ENCODE measurements around the gene M1AP. TPM values are rescaled to one million over a fixed set of nuclear protein-coding genes. Genes with fewer than 3 reads are reported as not detected.

M1AP gene
- total RNA-seq, 2 experiments from 2014 or later = not detected

DNA sequence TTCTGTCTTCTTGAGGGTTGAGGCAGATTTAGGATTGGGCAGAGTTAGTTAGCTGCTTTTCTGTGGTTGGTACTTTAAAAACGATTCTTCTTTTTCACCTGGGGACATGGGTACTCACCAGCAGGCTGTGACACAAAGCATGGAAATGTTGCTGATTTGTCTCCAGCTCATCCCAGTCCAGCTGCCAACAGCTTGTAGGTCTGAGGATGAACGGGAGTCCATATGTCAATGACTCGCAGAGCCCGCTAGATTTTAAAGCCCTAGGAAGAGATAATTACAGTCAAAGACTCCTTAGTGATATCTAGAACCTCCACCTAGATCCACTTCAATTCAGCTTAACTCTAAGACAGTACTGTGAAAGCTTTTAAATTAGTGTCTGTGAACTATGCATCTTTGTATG is 72.8 kb downstream of the M1AP start:
- POLR2A ChIA-PET = interaction anchor here (0.8 kb wide), 1 partner anchor 77 kb away, joined by 4 read pairs; no protein-coding TSS in a partner anchor
- H3K4me3 Mint-ChIP-seq = no peak overlapping the region

DNA sequence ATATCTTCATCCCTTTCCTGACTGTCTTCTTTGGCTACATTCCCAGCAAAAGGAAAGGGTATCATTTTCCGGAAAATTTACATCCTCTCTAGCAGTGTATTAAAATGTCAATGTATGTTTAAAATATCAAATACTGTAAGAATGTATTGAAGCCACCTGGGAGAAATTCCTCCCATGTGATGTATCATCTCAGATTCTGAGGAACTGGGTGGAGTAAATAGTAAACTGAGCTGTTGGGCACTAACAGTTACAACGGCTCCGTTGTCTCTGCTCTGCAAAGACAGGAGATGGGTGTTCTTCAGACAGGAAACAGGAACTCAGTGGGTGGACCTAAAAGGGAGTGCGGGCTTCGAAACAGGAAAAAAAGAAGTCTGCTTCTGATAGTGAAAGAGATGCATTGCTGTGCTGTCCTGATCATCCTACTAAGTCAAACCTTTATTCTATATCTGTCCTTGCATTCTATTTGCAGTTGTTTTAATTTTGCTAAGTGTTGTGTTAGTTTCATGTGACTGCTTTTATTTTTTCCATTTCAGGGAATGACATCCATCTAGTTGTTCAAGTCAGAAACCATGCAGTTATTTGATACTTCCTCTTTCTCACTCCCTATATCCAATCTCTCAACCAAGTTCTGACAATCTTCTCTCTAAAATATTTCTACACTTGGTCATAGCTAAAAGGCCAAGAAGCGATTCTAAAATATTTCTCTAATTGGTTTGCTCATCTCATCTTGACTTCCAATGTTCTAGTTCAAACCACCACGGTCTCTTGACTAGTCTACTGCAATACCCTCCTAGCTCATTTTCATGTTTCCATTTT is 74.2 kb downstream of the M1AP start:
- H3K9me3 Mint-ChIP-seq (ENCODE audit: insufficient read depth) = no peaks in the 10 kb centered on the region
- CTCF ChIA-PET = interaction anchor here (1.1 to 16.0 kb wide), 5 partner anchors 12 to 91 kb away, joined by 3 to 231 read pairs (median 6); partner anchors contain the start of genes CCDC142 and TTC31
- peak overlapping the region; percentile 80 for H3K27ac Mint-ChIP-seq
- ATAC-seq = peak; percentile 89
- peak overlapping the region; percentile 50 for H3K4me3 Mint-ChIP-seq
- H3K36me3 Mint-ChIP-seq (ENCODE audit: low read depth) = peaks cover 5% of the 10 kb centered on the region
- POLR2A ChIA-PET = interaction anchor here (0.6 to 1.4 kb wide), 4 partner anchors 16 to 754 kb away, joined by 3 to 4 read pairs (median 4); partner anchors contain the start of gene LOXL3
- no peaks in the 10 kb centered on the region for H3K27me3 Mint-ChIP-seq (ENCODE audit: low read depth)
- DNase-seq = peak; percentile 48
- peaks cover 32% of the 10 kb centered on the region for H3K4me1 Mint-ChIP-seq (ENCODE audit: low read depth)

More for the DNA sequence above, 72.8 kb downstream of the M1AP start:
- H3K4me1 Mint-ChIP-seq (ENCODE audit: low read depth) = peaks cover 32% of the 10 kb centered on the region
- peaks cover 5% of the 10 kb centered on the region for H3K36me3 Mint-ChIP-seq (ENCODE audit: low read depth)
- H3K9me3 Mint-ChIP-seq (ENCODE audit: insufficient read depth) = no peaks in the 10 kb centered on the region
- no peak overlapping the region for H3K27ac Mint-ChIP-seq
- peaks cover 4% of the 10 kb centered on the region for H3K27me3 Mint-ChIP-seq (ENCODE audit: low read depth)
- DNase-seq (no peak), ATAC-seq (no peak)
- CTCF ChIA-PET = interaction anchor here (1.2 to 16.0 kb wide), 5 partner anchors 8 to 92 kb away, joined by 3 to 231 read pairs (median 6); partner anchors contain the start of genes CCDC142 and TTC31

GRCh38 chr2:74572178-74572925 is 75.8 kb downstream of the M1AP start:
- no peak overlapping the region for H3K4me3 Mint-ChIP-seq
- H3K27me3 Mint-ChIP-seq (ENCODE audit: low read depth) = no peaks in the 10 kb centered on the region
- DNase-seq = no peak
- H3K36me3 Mint-ChIP-seq (ENCODE audit: low read depth) = peaks cover 5% of the 10 kb centered on the region
- POLR2A ChIA-PET = no interaction called here
- H3K9me3 Mint-ChIP-seq (ENCODE audit: insufficient read depth) = no peaks in the 10 kb centered on the region
- no peak overlapping the region for H3K27ac Mint-ChIP-seq
- CTCF ChIA-PET = interaction anchor here (1.0 to 16.0 kb wide), 2 partner anchors 14 to 41 kb away, joined by 3 to 231 read pairs; no protein-coding TSS in a partner anchor
- ATAC-seq = no peak
- peaks cover 40% of the 10 kb centered on the region for H3K4me1 Mint-ChIP-seq (ENCODE audit: low read depth)

DNA sequence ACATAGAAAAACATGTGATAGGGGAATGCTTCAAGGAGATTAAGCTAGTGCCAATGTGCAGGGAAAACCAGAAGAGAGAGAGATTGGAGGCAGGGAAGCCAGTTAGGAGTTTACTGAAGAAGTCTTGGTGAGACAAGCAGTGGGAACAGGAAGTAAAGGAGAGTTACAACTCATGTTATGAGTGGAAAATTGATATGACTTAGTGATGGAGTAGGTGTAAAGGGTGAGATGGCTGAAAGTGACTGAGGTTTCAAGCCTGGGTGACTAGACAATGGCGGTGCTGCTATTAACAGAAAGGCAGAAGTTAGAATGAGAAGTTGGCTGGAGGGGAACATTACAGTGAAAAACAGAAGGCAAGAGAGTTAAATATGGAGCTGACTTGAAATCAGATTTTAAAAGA is 77.1 kb downstream of the M1AP start:
- DNase-seq = no peak
- ChIA-PET POLR2A (interaction anchor here (0.8 kb wide), 1 partner anchor 14 kb away, joined by 3 read pairs; no protein-coding TSS in a partner anchor), CTCF (interaction anchor here (16.0 kb wide), 1 partner anchor 15 kb away, joined by 231 read pairs; no protein-coding TSS in a partner anchor)
- Mint-ChIP-seq H3K27me3 (ENCODE audit: low read depth) (no peaks in the 10 kb centered on the region), H3K36me3 (ENCODE audit: low read depth) (peaks cover 5% of the 10 kb centered on the region), H3K4me1 (ENCODE audit: low read depth) (peaks cover 36% of the 10 kb centered on the region), H3K9me3 (ENCODE audit: insufficient read depth) (no peaks in the 10 kb centered on the region), H3K27ac (no peak overlapping the region), H3K4me3 (no peak overlapping the region)
- no peak for ATAC-seq

DNA sequence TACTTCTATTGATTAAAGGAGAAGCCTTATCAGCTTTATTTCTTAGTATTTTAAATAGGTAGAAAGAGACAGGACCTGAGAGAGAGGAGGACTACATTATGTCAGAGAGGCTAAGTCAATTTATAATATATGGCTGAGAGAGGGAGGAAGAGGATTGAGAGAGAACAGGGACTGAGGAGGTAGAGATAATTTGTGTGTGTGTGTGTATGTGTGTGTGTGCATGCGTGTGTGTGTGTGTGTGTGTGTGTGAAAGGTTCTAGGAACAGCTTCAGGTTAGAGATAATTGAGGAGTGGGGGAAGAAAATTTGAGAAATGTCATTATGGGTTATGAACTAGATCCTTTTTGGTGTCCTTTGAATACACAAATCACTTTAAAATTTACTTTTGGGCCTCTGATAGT is 78.4 kb downstream of the M1AP start:
- Mint-ChIP-seq H3K27ac (no peak overlapping the region), H3K9me3 (ENCODE audit: insufficient read depth) (no peaks in the 10 kb centered on the region), H3K4me3 (no peak overlapping the region), H3K4me1 (ENCODE audit: low read depth) (peaks cover 36% of the 10 kb centered on the region), H3K27me3 (ENCODE audit: low read depth) (no peaks in the 10 kb centered on the region), H3K36me3 (ENCODE audit: low read depth) (peaks cover 4% of the 10 kb centered on the region)
- ChIA-PET CTCF (interaction anchor here (1.5 to 16.0 kb wide), 2 partner anchors 16 to 24 kb away, joined by 4 to 231 read pairs; no protein-coding TSS in a partner anchor), POLR2A (interaction anchor here (1.0 kb wide), 1 partner anchor 14 kb away, joined by 3 read pairs; no protein-coding TSS in a partner anchor)
- DNase-seq (no peak), ATAC-seq (no peak)

DNA sequence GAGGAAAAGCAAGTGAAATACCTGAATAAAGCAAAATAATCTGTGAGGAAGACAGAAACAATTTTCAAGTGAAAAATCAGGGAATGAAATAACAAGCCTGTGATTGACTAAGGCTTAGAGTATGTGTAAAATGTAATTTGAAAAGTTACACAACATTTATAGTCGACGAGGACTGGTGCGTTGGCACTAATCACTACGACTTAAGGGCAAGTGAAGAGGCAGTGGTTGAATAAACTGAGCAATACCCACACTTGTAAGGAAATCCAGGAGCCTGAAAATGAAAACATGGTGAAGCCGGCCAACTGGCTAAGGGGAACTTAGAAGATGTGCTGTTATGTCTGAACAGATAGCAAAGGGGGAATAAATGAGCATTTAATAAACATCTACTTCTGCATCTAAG is 80.2 kb downstream of the M1AP start:
- Mint-ChIP-seq H3K4me1 (ENCODE audit: low read depth) (peaks cover 22% of the 10 kb centered on the region), H3K9me3 (ENCODE audit: insufficient read depth) (no peaks in the 10 kb centered on the region), H3K36me3 (ENCODE audit: low read depth) (no peaks in the 10 kb centered on the region), H3K4me3 (no peak overlapping the region), H3K27me3 (ENCODE audit: low read depth) (no peaks in the 10 kb centered on the region), H3K27ac (no peak overlapping the region)
- ATAC-seq (no peak), DNase-seq (no peak)
- CTCF ChIA-PET = interaction anchor here (1.1 to 16.0 kb wide), 5 partner anchors 8 to 741 kb away, joined by 3 to 231 read pairs (median 4); no protein-coding TSS in a partner anchor
- POLR2A ChIA-PET = interaction anchor here (2.5 kb wide), 1 partner anchor 12 kb away, joined by 13 read pairs; no protein-coding TSS in a partner anchor

DNA sequence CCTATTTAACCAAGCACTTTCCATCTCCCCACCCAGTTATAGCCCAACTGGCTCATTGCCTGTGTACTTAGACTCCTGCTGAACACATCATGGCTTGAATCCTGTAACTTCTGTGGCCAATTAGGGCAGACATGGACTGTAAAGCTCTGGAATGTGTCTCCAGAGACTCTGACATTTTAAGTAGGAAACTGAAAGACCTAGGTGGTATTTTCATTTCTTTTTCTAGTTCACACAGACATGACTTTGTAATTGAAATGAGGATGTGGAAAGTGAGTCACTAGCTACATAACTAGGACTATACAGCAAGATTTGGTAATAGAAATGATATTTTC is 81.4 kb downstream of the M1AP start:
- H3K27me3 Mint-ChIP-seq (ENCODE audit: low read depth) = peaks cover 2% of the 10 kb centered on the region
- H3K27ac Mint-ChIP-seq = no peak overlapping the region
- DNase-seq = no peak
- POLR2A ChIA-PET = interaction anchor here (1.2 to 2.5 kb wide), 2 partner anchors 9 to 10 kb away, joined by 4 to 13 read pairs; no protein-coding TSS in a partner anchor
- ATAC-seq = no peak
- no peaks in the 10 kb centered on the region for H3K36me3 Mint-ChIP-seq (ENCODE audit: low read depth)
- no peaks in the 10 kb centered on the region for H3K9me3 Mint-ChIP-seq (ENCODE audit: insufficient read depth)
- H3K4me3 Mint-ChIP-seq = no peak overlapping the region
- CTCF ChIA-PET = interaction anchor here (1.1 to 16.0 kb wide), 3 partner anchors 9 to 740 kb away, joined by 3 to 231 read pairs (median 3); no protein-coding TSS in a partner anchor
- H3K4me1 Mint-ChIP-seq (ENCODE audit: low read depth) = peaks cover 34% of the 10 kb centered on the region

DNA sequence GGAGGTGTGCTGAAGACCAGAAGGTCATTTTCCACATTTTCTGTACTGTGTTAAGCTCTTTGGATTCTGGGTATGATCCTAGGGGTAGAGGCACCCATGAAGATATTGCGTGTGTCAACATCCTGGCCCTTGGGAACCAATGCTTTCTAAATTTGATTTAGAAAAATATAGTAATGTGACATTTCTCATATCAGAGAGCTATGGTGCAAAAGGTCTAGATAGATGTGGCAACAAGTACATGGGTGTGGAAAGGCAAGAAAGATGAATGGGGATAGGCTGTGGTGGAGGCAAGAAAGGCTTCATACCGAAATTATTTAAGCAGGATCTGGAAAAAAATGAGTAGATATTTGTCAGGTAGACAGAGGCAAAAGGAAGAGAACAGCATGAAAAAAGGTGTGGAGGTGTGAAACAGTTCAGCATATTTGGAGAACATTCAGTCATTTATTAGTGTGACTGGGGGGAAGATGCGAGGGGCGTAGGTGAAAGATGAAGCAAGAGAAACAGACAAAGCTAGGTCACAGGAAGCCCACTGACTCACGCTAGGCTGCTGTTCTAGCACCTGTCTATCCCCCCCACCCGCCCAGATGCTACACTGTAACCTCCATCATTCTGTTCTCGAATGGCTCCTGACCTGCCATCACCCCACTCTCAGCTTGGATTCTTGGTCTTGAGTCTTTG is 81.9 kb downstream of the M1AP start:
- ChIA-PET POLR2A (interaction anchor here (1.2 to 2.5 kb wide), 2 partner anchors 8 to 10 kb away, joined by 4 to 13 read pairs; no protein-coding TSS in a partner anchor), CTCF (interaction anchor here (0.6 to 16.0 kb wide), 2 partner anchors 20 to 366 kb away, joined by 3 to 231 read pairs; no protein-coding TSS in a partner anchor)
- H3K27ac Mint-ChIP-seq = no peak overlapping the region
- H3K4me3 Mint-ChIP-seq = no peak overlapping the region
- no peaks in the 10 kb centered on the region for H3K9me3 Mint-ChIP-seq (ENCODE audit: insufficient read depth)
- H3K4me1 Mint-ChIP-seq (ENCODE audit: low read depth) = peaks cover 37% of the 10 kb centered on the region
- peaks cover 7% of the 10 kb centered on the region for H3K27me3 Mint-ChIP-seq (ENCODE audit: low read depth)
- ATAC-seq (no peak), DNase-seq (no peak)
- H3K36me3 Mint-ChIP-seq (ENCODE audit: low read depth) = no peaks in the 10 kb centered on the region

DNA sequence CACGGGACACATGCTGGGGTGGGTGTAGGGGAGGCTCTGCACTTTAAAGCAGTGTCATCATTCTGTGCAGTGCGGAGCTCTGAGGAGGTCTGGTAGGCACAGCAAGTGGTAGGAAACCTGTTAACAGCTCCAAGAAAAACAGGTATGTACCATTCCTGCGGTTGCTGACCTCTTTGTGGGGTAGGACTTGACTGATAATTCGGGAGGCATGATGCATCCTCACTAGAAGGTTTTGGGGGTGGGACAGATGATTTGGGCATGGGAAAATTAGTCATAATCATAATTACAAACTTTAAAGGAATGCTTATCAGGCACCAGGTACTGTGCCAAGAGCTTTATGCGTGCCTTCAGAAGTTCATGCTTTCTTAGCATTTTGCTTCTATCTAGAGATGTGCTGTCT is 83.9 kb downstream of the M1AP start:
- DNase-seq = no peak
- H3K27ac Mint-ChIP-seq = no peak overlapping the region
- no peak overlapping the region for H3K4me3 Mint-ChIP-seq
- H3K9me3 Mint-ChIP-seq (ENCODE audit: insufficient read depth) = no peaks in the 10 kb centered on the region
- CTCF ChIA-PET = interaction anchor here (1.0 to 16.0 kb wide), 3 partner anchors 13 to 34 kb away, joined by 3 to 231 read pairs (median 3); partner anchors contain the start of genes AUP1 and HTRA2
- POLR2A ChIA-PET = no interaction called here
- peaks cover 12% of the 10 kb centered on the region for H3K27me3 Mint-ChIP-seq (ENCODE audit: low read depth)
- H3K4me1 Mint-ChIP-seq (ENCODE audit: low read depth) = peaks cover 46% of the 10 kb centered on the region
- no peak for ATAC-seq
- H3K36me3 Mint-ChIP-seq (ENCODE audit: low read depth) = no peaks in the 10 kb centered on the region

- CTCF ChIA-PET = no interaction called here
- H3K4me3 Mint-ChIP-seq = no peak overlapping the region
Observed at GRCh38 chr2:74562126-74562775, 85.9 kb downstream of the M1AP start.

More at GRCh38 chr2:74562126-74562775, 85.9 kb downstream of the M1AP start:
- Mint-ChIP-seq H3K9me3 (ENCODE audit: insufficient read depth) (no peaks in the 10 kb centered on the region), H3K36me3 (ENCODE audit: low read depth) (peaks cover 10% of the 10 kb centered on the region), H3K27ac (peak overlapping the region; percentile 30), H3K4me1 (ENCODE audit: low read depth) (peaks cover 34% of the 10 kb centered on the region), H3K27me3 (ENCODE audit: low read depth) (peaks cover 12% of the 10 kb centered on the region)
- DNase-seq = no peak
- no peak for ATAC-seq
- POLR2A ChIA-PET = no interaction called here
